ENCODE results near the gene TECPR1. TPM values are rescaled to one million over a fixed set of nuclear protein-coding genes. Genes with fewer than 3 reads are reported as not detected.

The TECPR1 gene
- total and polyA plus RNA-seq, 2 of the 4 experiments (the other 2 are of a cell fraction): 11.5 to 14.7 TPM

DNA sequence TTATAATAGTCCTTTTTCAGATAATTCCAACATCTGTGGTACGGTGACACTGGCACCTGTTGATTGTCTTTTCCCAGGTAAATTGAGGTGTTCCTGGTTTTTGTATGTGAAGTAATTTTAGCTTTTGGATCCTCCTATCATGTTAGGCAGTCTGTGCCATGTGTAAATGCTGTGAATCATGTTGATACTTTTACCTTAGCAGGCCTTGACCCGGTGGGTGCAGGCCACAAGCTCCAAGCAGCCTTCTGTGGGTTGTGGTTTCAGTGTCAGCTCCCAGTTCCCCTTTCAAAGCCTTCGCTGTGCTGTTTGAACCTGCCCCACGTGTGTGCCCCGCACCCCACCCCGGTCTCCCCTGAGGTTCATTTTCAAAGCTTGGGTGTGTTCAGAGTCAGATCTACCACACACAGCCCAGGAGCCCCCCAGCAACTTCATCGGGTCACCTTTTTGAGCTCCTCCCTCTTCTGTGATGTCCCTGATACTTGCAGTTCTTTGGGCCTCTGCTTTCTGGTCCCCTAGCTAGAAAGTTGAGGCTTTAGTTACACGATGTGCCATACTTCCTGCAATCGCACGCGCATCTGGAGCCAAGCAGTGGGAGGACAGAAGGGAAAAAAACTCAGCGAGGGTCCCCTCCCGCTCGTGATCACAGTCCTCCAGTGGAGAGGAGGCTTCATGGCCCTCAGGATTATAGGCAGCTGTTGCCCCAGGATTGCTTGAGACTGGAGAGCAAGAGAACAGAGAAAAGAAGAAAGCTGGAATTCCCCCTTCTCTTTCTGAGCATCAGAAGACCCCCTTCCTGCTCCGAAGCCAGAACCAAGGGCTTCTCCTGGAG is 49.5 kb downstream of the TECPR1 start:
- CTCF ChIA-PET: no interaction called here

More for the DNA sequence above, 49.5 kb downstream of the TECPR1 start:
- no peak overlapping the region for H3K4me3 ChIP-seq (ENCODE audit: insufficient read depth, low read depth, low read length)
- H3K4ac ChIP-seq (ENCODE audit: low read depth, low read length): no peak overlapping the region
- 88% methylated on average over 6 of the region's 15 CpGs; no CpG with 5 or more reads in 1 of the 2 experiments for WGBS, 2 experiments (ENCODE audit: extremely low coverage in 2 of 2, insufficient read length in 1 of 2)
- no peak overlapping the region for H4K8ac ChIP-seq (ENCODE audit: low read depth in 2 of 2, low read length in 2 of 2)
- in situ Hi-C loops (cut with MboI; ENCODE audit: low sequenced_read_pairs): no loop called here
- no peak overlapping the region for H4K91ac ChIP-seq (ENCODE audit: insufficient read depth, low read depth, low read length)
- H2BK20ac ChIP-seq (ENCODE audit: low read depth, low read length): no peak overlapping the region
- H2BK15ac ChIP-seq (ENCODE audit: low read depth, low read length): no peak overlapping the region
- H3K79me1 ChIP-seq (ENCODE audit: low read depth in 1 of 2, low read length in 2 of 2): peaks cover 5 to 7% of the 10 kb centered on the region in 2 experiments
- dilution Hi-C loops (cut with HindIII; ENCODE audit: low sequenced_read_pairs, unreplicated experiment): no loop called here
- TF ChIP-seq RAD21 (IDR thresholded peaks at IDR 0.05; ENCODE audit: low read length) (no peak), RCOR1 (IDR thresholded peaks at IDR 0.05; ENCODE audit: insufficient replicate concordance, low read length) (no peak), RFX5 (IDR thresholded peaks at IDR 0.05; ENCODE audit: low read depth, low read length) (no peak), MXI1 (IDR thresholded peaks at IDR 0.05; ENCODE audit: borderline replicate concordance, low read depth, low read length) (no peak), SMC3 (IDR thresholded peaks at IDR 0.05; ENCODE audit: low read depth, low read length) (no peak), CHD1 (IDR thresholded peaks at IDR 0.05; ENCODE audit: low read depth, low read length) (no peak), MAZ (IDR thresholded peaks at IDR 0.05; ENCODE audit: borderline replicate concordance, low read depth, low read length) (no peak), USF2 (IDR thresholded peaks at IDR 0.05; ENCODE audit: low read depth, low read length) (no peak), MAFK (IDR thresholded peaks at IDR 0.05; ENCODE audit: low read depth, low read length) (no peak), CEBPB (IDR thresholded peaks at IDR 0.05; ENCODE audit: low read depth, low read length) (no peak)
- no peak overlapping the region for H4K5ac ChIP-seq (ENCODE audit: low read depth, low read length)
- no peaks in the 10 kb centered on the region for H3K27me3 ChIP-seq (ENCODE audit: control insufficient read depth, insufficient read depth, low read length)
- no peaks in the 10 kb centered on the region for H4K20me1 ChIP-seq (ENCODE audit: insufficient read depth, low read length)
- intact Hi-C loops (cut with micrococcal nuclease): no loop called here
- no peak overlapping the region for H2AFZ ChIP-seq (replicated peaks; ENCODE audit: low read length, poor library complexity)
- ATAC-seq (ENCODE audit: low read depth) (no peak), DNase-seq (no peak)
- H3K4me2 ChIP-seq (ENCODE audit: low read depth, low read length): no peak overlapping the region
- H3K23ac ChIP-seq (ENCODE audit: low read depth, low read length): no peak overlapping the region
- H3K56ac ChIP-seq (ENCODE audit: extremely low read depth, insufficient read depth, low read length): no peak overlapping the region
- H3K14ac ChIP-seq (replicated peaks; ENCODE audit: low read depth, low read length): no peak overlapping the region
- no TSS peak for BruUV-seq (replicated peaks)
- no peak overlapping the region for H3K18ac ChIP-seq (ENCODE audit: low read depth, low read length)
- no peak overlapping the region for H2AK5ac ChIP-seq (ENCODE audit: low read depth, low read length)
- no peak overlapping the region for H3K9ac ChIP-seq (ENCODE audit: low read depth, low read length)
- peaks cover 16% of the 10 kb centered on the region for H3K36me3 ChIP-seq (ENCODE audit: control insufficient read depth, insufficient read depth, low read length)
- POLR2A ChIA-PET (ENCODE audit: unreplicated experiment): no interaction called here
- no peak overlapping the region for H3K27ac ChIP-seq (ENCODE audit: insufficient read depth, low read length)
- H3K4me1 ChIP-seq (ENCODE audit: control insufficient read depth, insufficient read depth, low read length): no peaks in the 10 kb centered on the region; the same call in 1 of the 2 replicates
- H3K9me1 ChIP-seq (ENCODE audit: insufficient read depth, low read length): peaks cover 5% of the 10 kb centered on the region; the same call in 1 of the 2 replicates
- peaks cover 3% of the 10 kb centered on the region; the same call in 1 of the 2 replicates for H3K9me3 ChIP-seq (ENCODE audit: control insufficient read depth, insufficient read depth, low read length)
- no peak overlapping the region for H2AK9ac ChIP-seq (replicated peaks; ENCODE audit: low read depth, low read length, poor library complexity)
- no peak overlapping the region for H2BK120ac ChIP-seq (ENCODE audit: low read depth, low read length)
- no peak overlapping the region for H2BK5ac ChIP-seq (ENCODE audit: low read depth, low read length, poor library complexity, severe bottlenecking)

Data from IMR-90 (cell line).